Left lung (tissue), 10 donors: ENCODE data around the gene KCNK5. TPM values are rescaled to one million over a fixed set of nuclear protein-coding genes. Genes with fewer than 3 reads are reported as not detected.

ENCODE experiments used
- ATAC-seq: fragments of 200-7000 bp; cut with Tn5 transposase; one replicate; pipeline ENCODE4 v1.9.1; 2020; ENCODE audit warnings: moderate library complexity
- DNase-seq, 4 donors: peaks; one replicate each; pipeline ENCODE4 v3.0.0-alpha.2; 2013 to 2020
- H3K27ac ChIP-seq, 2 donors: fragments of 200-600 bp; sonication (generic) in 1 of 2; one replicate each; pipeline versions ENCODE4 v1.5.0 to v1.8.0; 2020 to 2021
- H3K27me3 ChIP-seq, 2 donors: fragments of 200-600 bp; sonication (generic) in 1 of 2; one replicate each; pipeline versions ENCODE4 v1.5.0 to v1.8.0; 2020 to 2021
- H3K36me3 ChIP-seq, 2 donors: fragments of 200-600 bp; sonication (generic) in 1 of 2; one replicate each; pipeline versions ENCODE4 v1.5.0 to v1.8.0; 2020 to 2021
- H3K4me1 ChIP-seq, 2 donors: fragments of 200-600 bp; one replicate each; pipeline ENCODE4 v1.8.0; 2021
- H3K4me3 ChIP-seq, 2 donors: fragments of 200-600 bp; sonication (generic) in 1 of 2; one replicate each; pipeline versions ENCODE4 v1.5.0 to v1.8.0; 2020 to 2021; ENCODE audit warnings: mild to moderate bottlenecking in 1 of 2
- H3K9me3 ChIP-seq, 2 donors: fragments of 200-600 bp; sonication (generic) in 1 of 2; one replicate each; pipeline versions ENCODE4 v1.5.0 to v1.8.0; 2020 to 2021
- CTCF ChIP-seq, 2 donors: fragments of 200-600 bp; sonication (generic) in 1 of 2; IDR thresholded peaks; one replicate each; pipeline versions ENCODE4 v1.5.0 to v1.8.0; 2021; ENCODE audit warnings: antibody characterized with exemption in 2 of 2
- intact Hi-C, 2 donors: fragments of 100-400 bp; cut with DNase I; formaldehyde crosslinking; loops; one replicate each; pipeline versions ENCODE4 v1.11.2 to v1.14.2; 2022
- polyA plus RNA-seq, 6 donors: library from polyadenylated mRNA; unstranded; fragments of 120-200 nt; gene quantifications; one replicate each; pipeline ENCODE4 v1.2.1, GENCODE V29; 2013; ENCODE audit not compliant: insufficient read length in 6 of 6
- total RNA-seq, 2 donors: library from RNA; stranded (reverse); fragmentation: NEBNext Ultra II Directional; extraction: Animal tissue kit (Norgen Biotek cat#: 25700); gene quantifications; one replicate each; pipeline ENCODE4 v1.2.1, GENCODE V29; 2021
- donor health status: DM: no; HTN: yes; CAD: no.
- donor health status: DM: no; HTN: no; CAD: no.

KCNK5 gene
- total and polyA plus RNA-seq, 8 donors: 12.6 to 26.4 (median 22.8) TPM

DNA sequence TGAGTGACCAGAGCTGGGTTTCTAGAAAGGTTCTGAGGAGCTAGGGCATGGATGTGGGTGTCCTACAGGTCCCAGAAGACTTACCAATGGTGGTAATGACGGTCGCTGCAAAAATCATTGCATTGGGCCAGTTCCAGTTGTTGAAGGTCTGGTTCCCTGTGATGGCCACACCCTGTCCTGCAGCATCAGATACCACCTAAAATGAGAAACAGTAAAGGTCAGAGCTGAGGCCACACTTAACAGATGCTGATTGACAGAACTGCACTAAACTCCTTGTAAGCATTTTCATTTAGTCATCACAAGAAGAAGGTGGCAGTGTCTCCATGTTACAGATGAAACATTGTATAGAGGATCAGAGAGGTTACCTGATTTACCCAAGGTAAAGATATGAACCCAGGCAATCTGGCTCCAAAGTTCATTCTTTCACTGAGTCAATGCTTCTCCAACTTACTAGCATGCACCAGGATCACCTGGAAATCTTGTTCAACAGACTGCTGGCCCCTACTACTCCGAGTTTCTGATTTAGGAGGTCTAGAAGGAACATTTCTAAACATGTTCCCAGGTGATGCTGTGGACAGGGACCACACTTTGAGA, 33.4 kb downstream of the KCNK5 start:
- Histone ChIP-seq H3K27me3 (no peaks in the 10 kb centered on the region), H3K36me3 (peaks cover 0 to 43% of the 10 kb centered on the region in 2 donors), H3K4me3 (no peak overlapping the region), H3K27ac (no peak overlapping the region), H3K9me3 (no peaks in the 10 kb centered on the region), H3K4me1 (peaks cover 0 to 11% of the 10 kb centered on the region in 2 donors)
- DNase-seq: no peak
- ATAC-seq: no peak
- intact Hi-C loops: no loop called here
- no peak for TF ChIP-seq CTCF (IDR thresholded peaks at IDR 0.05)

- Histone ChIP-seq H3K4me3 (no peak overlapping the region), H3K27ac (no peak overlapping the region), H3K9me3 (no peaks in the 10 kb centered on the region), H3K4me1 (peaks cover 3 to 12% of the 10 kb centered on the region in 2 donors), H3K27me3 (no peaks in the 10 kb centered on the region), H3K36me3 (peaks cover 0 to 49% of the 10 kb centered on the region in 2 donors)
- DNase-seq: no peak
- ATAC-seq: no peak
- intact Hi-C loops: no loop called here
- TF ChIP-seq CTCF (IDR thresholded peaks at IDR 0.05): no peak
These were observed 34.8 kb downstream of the KCNK5 start for GRCh38 chr6:39194466-39194865.

DNA sequence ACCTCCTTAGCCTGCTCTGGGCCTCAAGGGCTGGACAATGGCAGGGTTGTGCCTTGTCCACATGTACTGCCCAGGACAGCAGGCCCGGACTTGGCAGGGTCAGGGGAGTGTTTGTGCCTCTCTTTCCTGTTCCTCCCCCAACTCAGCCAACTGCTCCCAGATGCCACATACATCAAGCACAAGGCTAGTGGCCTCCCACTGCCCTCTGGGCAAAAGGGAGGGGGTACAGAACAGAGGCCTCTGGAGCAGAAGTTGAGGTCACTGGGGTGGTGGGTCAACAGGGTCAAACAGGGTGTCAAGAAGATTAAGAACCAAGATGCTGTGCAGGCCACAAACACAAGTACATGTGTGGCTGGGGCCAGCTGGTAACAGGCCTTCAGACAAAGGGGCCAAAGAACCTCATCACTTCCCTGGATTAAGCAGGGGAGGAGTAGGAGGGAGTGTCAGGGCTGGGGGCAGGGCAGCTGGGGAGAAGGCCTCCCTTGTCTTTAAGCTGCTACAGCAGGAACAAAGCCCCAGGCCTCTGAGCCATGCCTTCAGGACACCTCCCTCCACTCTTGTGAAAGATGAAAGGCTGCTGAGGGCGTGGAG, 36.0 kb downstream of the KCNK5 start:
- peaks cover 3 to 13% of the 10 kb centered on the region in 2 donors for H3K4me1 ChIP-seq
- ATAC-seq: no peak
- H3K27me3 ChIP-seq: no peaks in the 10 kb centered on the region
- no peak for DNase-seq
- intact Hi-C loops: no loop called here
- peaks cover 0 to 53% of the 10 kb centered on the region in 2 donors for H3K36me3 ChIP-seq
- no peak overlapping the region for H3K4me3 ChIP-seq
- no peak for TF ChIP-seq CTCF (IDR thresholded peaks at IDR 0.05)
- no peak overlapping the region for H3K27ac ChIP-seq
- H3K9me3 ChIP-seq: no peaks in the 10 kb centered on the region

- H3K27ac ChIP-seq: no peak overlapping the region
- peaks cover 0 to 53% of the 10 kb centered on the region in 2 donors for H3K36me3 ChIP-seq
- H3K4me1 ChIP-seq: peaks cover 3 to 13% of the 10 kb centered on the region in 2 donors
- H3K27me3 ChIP-seq: no peaks in the 10 kb centered on the region
- no peak for TF ChIP-seq CTCF (IDR thresholded peaks at IDR 0.05)
- intact Hi-C loops: no loop called here
- no peak for DNase-seq
- H3K9me3 ChIP-seq: no peaks in the 10 kb centered on the region
- H3K4me3 ChIP-seq: no peak overlapping the region
- ATAC-seq: no peak
These were observed 36.5 kb downstream of the KCNK5 start for GRCh38 chr6:39192736-39193135.

DNA sequence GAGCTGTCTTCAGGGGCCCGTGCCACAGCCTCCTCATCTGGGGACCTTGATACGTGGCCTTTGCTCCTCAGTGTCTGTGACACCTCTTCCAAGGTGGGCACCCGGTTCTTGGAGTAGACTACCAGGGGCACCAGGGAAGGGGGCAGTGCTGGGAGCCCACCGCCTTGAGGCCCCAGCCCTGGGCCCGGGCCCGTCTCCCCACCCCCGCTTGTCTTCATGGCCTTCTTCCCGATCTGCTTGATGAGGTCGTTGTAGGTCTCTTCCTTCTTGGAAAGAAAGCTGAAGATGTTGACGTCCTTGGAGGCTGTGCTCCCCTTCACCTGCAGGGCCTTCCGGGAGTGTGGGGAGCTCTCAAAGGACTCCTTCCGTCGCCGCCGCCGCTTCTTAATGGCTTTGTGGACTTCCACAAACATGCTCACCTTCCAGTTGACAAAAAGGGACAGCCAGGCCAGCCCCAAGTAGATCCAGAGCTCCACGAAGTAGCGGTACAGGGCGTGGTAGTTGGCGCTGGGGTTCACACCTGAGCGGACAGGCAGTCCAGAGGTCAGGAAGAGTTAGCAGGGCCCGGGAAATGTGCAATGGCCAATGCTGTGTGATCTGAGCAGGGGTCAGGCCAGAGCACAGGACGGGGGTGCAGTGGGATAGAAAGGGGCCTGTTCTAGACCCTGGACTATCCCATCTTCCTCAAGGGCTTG, 37.9 kb downstream of the KCNK5 start:
- no peak for TF ChIP-seq CTCF (IDR thresholded peaks at IDR 0.05)
- Histone ChIP-seq H3K27ac (no peak overlapping the region), H3K9me3 (no peaks in the 10 kb centered on the region), H3K36me3 (peaks cover 0 to 53% of the 10 kb centered on the region in 2 donors), H3K4me3 (no peak overlapping the region), H3K27me3 (no peaks in the 10 kb centered on the region), H3K4me1 (peaks cover 3 to 16% of the 10 kb centered on the region in 2 donors)
- intact Hi-C loops: no loop called here
- no peak for DNase-seq
- no peak for ATAC-seq
